ENCODE results near the gene CUBN.

CUBN gene

DNA sequence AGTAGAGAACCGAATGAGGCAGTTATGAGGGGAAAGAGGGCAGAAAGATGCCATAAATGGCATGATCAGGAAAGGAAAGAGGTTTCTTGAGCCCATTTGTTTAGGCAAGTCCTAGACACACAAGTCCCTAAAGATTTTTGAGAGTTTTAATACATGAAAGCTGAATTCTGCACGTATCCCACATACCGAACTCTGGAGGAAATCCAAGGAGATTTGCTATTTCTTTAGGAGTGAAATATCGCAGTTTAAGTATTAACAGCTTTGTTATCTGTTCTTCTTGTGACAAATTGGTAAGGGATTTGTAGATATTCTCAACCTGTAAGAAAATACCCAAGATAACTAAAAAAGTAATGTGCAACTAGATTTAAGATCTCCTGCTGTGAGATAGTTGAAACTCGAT, 23.7 kb upstream of the CUBN start:
- H3K36me3 Mint-ChIP-seq (ENCODE audit: low read depth): no peaks in the 10 kb centered on the region
- H3K27me3 Mint-ChIP-seq (ENCODE audit: low read depth): no peaks in the 10 kb centered on the region
- H3K27ac Mint-ChIP-seq: no peak overlapping the region
- no peaks in the 10 kb centered on the region for H3K9me3 Mint-ChIP-seq
- no peak overlapping the region for H3K4me3 Mint-ChIP-seq
- no peaks in the 10 kb centered on the region for H3K4me1 Mint-ChIP-seq (ENCODE audit: low read depth)
- DNase-seq (ENCODE audit: low spot score): no peak

DNA sequence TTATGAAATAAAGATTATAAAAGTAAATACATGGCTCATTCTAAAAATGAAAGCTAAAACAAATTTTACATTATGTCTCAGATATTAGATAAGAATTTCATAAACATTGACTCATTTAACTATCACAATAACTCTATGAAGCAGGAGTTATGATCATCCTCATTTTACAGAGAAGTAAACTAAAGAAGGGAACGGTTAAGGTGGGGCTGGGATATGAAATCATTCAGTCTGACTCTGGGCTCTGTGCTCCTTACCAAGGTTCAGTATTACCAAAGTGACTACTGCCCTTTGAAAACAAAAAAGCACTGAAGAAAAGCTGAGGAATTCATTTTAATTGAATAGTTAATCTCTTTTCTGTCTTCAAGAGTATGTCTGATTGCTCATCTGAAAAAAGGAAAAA, 22.1 kb upstream of the CUBN start:
- H3K4me1 Mint-ChIP-seq (ENCODE audit: low read depth): no peaks in the 10 kb centered on the region
- no peak for DNase-seq (ENCODE audit: low spot score)
- H3K27ac Mint-ChIP-seq: no peak overlapping the region
- no peaks in the 10 kb centered on the region for H3K27me3 Mint-ChIP-seq (ENCODE audit: low read depth)
- H3K9me3 Mint-ChIP-seq: no peaks in the 10 kb centered on the region
- no peak overlapping the region for H3K4me3 Mint-ChIP-seq
- no peaks in the 10 kb centered on the region for H3K36me3 Mint-ChIP-seq (ENCODE audit: low read depth)

GRCh38 chr10:17147884-17148489, 18.4 kb upstream of the CUBN start:
- no peaks in the 10 kb centered on the region for H3K9me3 Mint-ChIP-seq
- peaks cover 19% of the 10 kb centered on the region for H3K4me1 Mint-ChIP-seq (ENCODE audit: low read depth)
- no peaks in the 10 kb centered on the region for H3K36me3 Mint-ChIP-seq (ENCODE audit: low read depth)
- no peak for DNase-seq (ENCODE audit: low spot score)
- H3K27ac Mint-ChIP-seq: no peak overlapping the region
- H3K27me3 Mint-ChIP-seq (ENCODE audit: low read depth): no peaks in the 10 kb centered on the region
- no peak overlapping the region for H3K4me3 Mint-ChIP-seq

GRCh38 chr10:17146892-17147291, 17.3 kb upstream of the CUBN start:
- H3K36me3 Mint-ChIP-seq (ENCODE audit: low read depth): no peaks in the 10 kb centered on the region
- DNase-seq (ENCODE audit: low spot score): no peak
- H3K9me3 Mint-ChIP-seq: no peaks in the 10 kb centered on the region
- no peak overlapping the region for H3K27ac Mint-ChIP-seq
- H3K4me1 Mint-ChIP-seq (ENCODE audit: low read depth): peaks cover 24% of the 10 kb centered on the region
- no peaks in the 10 kb centered on the region for H3K27me3 Mint-ChIP-seq (ENCODE audit: low read depth)
- H3K4me3 Mint-ChIP-seq: no peak overlapping the region

- no peaks in the 10 kb centered on the region for H3K36me3 Mint-ChIP-seq (ENCODE audit: low read depth)
- H3K4me3 Mint-ChIP-seq: peak overlapping the region; percentile 29
- H3K9me3 Mint-ChIP-seq: no peaks in the 10 kb centered on the region
- peaks cover 33% of the 10 kb centered on the region for H3K4me1 Mint-ChIP-seq (ENCODE audit: low read depth)
- H3K27ac Mint-ChIP-seq: peak overlapping the region; percentile 42
- no peaks in the 10 kb centered on the region for H3K27me3 Mint-ChIP-seq (ENCODE audit: low read depth)
- no peak for DNase-seq (ENCODE audit: low spot score)
Measured at GRCh38 chr10:17145239-17145638, 15.6 kb upstream of the CUBN start.

DNA sequence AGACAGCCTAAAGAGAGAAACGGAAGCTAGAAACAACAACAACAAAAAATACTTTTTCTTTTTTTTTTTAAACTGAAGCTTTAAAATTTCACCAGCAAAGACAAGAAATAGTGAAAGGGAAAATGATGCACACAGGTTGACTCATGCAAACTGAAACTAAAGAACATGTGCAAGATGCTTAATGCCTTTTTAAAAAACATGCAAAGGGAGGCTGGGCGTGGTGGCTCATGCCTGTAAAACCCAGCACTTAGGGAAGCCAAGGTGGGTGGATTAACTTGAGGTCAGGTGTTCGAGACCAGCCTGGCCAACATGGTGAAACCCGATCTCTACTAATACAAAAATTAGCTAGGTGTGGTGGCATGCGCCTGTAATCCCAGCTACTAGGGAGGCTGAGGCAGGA, 15.1 kb upstream of the CUBN start:
- H3K9me3 Mint-ChIP-seq: no peaks in the 10 kb centered on the region
- peak; percentile 65 for DNase-seq (ENCODE audit: low spot score)

DNA sequence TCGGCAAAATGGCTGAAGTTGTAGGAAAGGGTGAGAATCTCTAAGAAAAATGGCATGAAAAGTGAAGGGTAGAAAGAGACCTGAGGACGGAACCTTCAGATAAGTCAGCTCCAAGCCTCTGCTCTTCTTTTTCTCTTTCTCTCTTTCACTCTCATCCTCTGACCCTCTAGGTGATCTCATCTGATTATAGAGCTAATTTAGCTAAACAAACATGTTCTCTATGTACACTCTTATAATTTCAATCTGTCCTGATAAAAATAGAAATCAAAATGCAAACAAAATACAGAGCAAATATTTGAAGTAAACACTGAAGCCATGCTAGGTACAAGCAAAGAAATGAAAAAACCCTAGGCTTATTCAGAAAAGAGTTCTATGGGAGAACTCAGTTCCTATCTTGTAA, 14.4 kb upstream of the CUBN start:
- no peaks in the 10 kb centered on the region for H3K36me3 Mint-ChIP-seq (ENCODE audit: low read depth)
- H3K9me3 Mint-ChIP-seq: no peaks in the 10 kb centered on the region
- peaks cover 6% of the 10 kb centered on the region for H3K27me3 Mint-ChIP-seq (ENCODE audit: low read depth)
- H3K27ac Mint-ChIP-seq: no peak overlapping the region
- no peak for DNase-seq (ENCODE audit: low spot score)
- no peak overlapping the region for H3K4me3 Mint-ChIP-seq
- peaks cover 33% of the 10 kb centered on the region for H3K4me1 Mint-ChIP-seq (ENCODE audit: low read depth)

More for the DNA sequence above, 15.1 kb upstream of the CUBN start:
- no peaks in the 10 kb centered on the region for H3K36me3 Mint-ChIP-seq (ENCODE audit: low read depth)
- peak overlapping the region; percentile 42 for H3K27ac Mint-ChIP-seq
- H3K4me3 Mint-ChIP-seq: peak overlapping the region; percentile 29
- H3K27me3 Mint-ChIP-seq (ENCODE audit: low read depth): no peaks in the 10 kb centered on the region
- H3K4me1 Mint-ChIP-seq (ENCODE audit: low read depth): peaks cover 33% of the 10 kb centered on the region

DNA sequence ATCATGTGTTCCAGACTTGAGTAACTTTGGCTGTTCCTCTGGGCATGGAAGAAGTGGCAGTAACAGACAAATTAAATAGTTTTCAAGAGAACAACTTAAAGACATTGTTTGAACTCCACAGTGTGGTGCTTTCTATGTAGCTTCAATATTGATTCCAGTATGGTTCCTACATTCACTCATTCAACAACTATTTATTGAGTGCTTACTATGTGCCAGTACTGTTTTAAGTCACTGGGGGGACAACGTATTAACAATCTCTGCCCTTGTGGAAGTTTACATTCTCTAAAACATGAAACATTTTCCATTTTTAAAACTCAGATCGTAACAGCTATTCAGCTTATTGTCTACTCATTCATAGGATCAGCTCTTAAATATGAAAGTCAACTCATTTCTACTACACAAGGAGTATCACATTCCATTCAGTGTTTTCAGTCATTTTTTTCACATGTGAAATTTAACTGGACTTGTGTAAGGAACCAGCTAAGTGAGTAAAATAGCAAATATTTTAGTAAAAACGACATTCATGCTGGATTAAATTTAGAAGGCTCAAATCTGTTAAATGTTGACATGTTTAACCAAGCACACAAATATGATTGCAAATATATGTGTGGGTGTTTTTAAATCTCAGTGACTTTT, 13.6 kb upstream of the CUBN start:
- H3K27me3 Mint-ChIP-seq (ENCODE audit: low read depth): peaks cover 7% of the 10 kb centered on the region
- no peaks in the 10 kb centered on the region for H3K36me3 Mint-ChIP-seq (ENCODE audit: low read depth)
- peaks cover 33% of the 10 kb centered on the region for H3K4me1 Mint-ChIP-seq (ENCODE audit: low read depth)
- no peaks in the 10 kb centered on the region for H3K9me3 Mint-ChIP-seq
- DNase-seq (ENCODE audit: low spot score): no peak
- H3K4me3 Mint-ChIP-seq: no peak overlapping the region
- H3K27ac Mint-ChIP-seq: no peak overlapping the region

DNA sequence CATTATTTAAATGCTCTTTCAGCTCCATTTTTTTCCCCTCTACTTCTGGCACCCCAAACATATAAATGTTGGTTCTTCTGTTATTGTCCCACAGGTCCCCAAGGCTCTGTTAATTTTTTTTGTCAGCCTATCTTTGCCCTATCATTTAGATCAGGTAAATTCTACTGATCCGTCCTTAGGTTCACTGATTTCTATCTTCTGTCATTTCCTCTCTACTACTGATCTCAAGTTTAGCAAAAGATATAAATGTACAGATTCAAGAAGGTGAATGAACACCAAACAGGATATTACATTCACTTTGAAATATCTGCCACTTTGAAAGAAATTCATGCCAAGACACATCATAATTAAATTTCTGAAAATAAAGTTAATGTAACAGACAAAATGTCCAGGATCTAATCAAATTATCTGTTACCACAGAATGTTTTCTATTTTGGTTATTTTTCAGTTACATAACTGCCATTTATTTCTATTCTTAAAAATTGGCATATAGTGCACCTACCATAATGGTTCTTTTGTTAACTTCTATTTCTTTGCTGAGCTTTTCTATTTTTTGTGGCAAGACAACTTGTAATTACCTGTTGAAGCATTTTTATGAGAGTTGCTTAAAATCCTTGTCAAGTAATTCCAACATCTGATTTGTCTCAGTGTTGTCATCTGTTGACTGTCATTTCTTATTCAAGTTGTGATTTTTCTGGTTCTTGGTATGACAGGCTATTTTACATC, 12.1 kb upstream of the CUBN start:
- Mint-ChIP-seq H3K27ac (no peak overlapping the region), H3K27me3 (ENCODE audit: low read depth) (peaks cover 8% of the 10 kb centered on the region), H3K4me3 (peak overlapping the region; percentile 38), H3K36me3 (ENCODE audit: low read depth) (no peaks in the 10 kb centered on the region), H3K4me1 (ENCODE audit: low read depth) (peaks cover 33% of the 10 kb centered on the region), H3K9me3 (no peaks in the 10 kb centered on the region)
- no peak for DNase-seq (ENCODE audit: low spot score)

GRCh38 chr10:17140386-17140761, 10.8 kb upstream of the CUBN start:
- Mint-ChIP-seq H3K27me3 (ENCODE audit: low read depth) (peaks cover 12% of the 10 kb centered on the region), H3K36me3 (ENCODE audit: low read depth) (no peaks in the 10 kb centered on the region), H3K9me3 (no peaks in the 10 kb centered on the region), H3K27ac (no peak overlapping the region), H3K4me1 (ENCODE audit: low read depth) (peaks cover 31% of the 10 kb centered on the region), H3K4me3 (no peak overlapping the region)
- DNase-seq (ENCODE audit: low spot score): no peak

DNA sequence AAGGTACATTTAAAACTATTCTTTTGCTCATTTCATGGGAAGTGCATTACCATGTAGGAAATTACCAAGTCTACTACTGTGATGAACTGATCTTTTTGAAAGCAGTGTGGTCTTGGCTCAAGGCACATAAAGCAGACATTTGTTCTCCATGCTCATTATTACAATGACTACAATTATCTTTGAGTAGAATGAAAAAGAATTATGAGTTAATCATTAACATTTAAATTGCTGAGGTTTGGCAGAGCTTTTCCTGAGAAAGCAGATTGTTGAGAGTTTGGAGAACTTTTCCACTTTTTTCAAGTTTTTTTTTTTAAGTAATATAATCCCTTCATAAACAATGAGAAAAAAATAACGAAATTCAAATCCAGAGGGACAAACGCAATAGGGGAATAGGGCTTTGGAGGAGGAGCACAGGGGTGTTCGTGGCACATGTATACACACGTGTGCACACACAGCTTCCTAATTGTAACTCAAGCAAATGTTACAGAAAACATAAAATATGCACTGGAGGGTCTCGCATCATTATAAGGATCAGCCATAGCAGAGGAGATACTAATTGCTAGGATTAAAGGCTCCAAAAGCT, 8.9 kb upstream of the CUBN start:
- H3K27ac Mint-ChIP-seq: no peak overlapping the region
- no peak for DNase-seq (ENCODE audit: low spot score)
- no peaks in the 10 kb centered on the region for H3K9me3 Mint-ChIP-seq
- H3K4me3 Mint-ChIP-seq: no peak overlapping the region
- H3K4me1 Mint-ChIP-seq (ENCODE audit: low read depth): peaks cover 15% of the 10 kb centered on the region
- H3K36me3 Mint-ChIP-seq (ENCODE audit: low read depth): no peaks in the 10 kb centered on the region
- H3K27me3 Mint-ChIP-seq (ENCODE audit: low read depth): peaks cover 17% of the 10 kb centered on the region

DNA sequence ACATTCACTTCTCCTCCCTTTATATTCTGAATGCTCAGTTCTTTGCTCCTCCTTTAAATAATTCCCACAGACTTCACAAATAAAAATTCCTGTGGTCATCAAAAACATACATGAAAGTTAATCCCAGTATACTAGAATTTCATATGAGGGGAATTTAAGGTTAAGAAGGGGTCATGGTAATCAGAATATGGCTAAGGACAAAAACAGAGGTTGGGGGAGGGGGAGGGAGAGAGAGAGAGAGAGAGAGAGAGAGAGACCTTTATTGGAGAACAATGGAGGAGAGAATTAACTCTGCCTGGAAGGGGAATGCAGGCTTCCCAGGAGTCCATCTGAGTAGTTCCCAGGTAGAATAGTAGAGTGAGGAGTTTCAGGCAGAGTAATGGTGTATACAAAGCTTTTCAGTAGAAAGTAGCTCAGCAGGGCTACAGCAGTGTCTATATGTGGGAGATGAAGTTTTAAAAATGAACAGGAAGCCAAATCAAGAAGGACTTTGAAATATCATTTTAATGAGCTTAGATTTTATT, 5.2 kb upstream of the CUBN start:
- DNase-seq (ENCODE audit: low spot score): no peak
- peaks cover 2% of the 10 kb centered on the region for H3K4me1 Mint-ChIP-seq (ENCODE audit: low read depth)
- no peak overlapping the region for H3K27ac Mint-ChIP-seq
- no peaks in the 10 kb centered on the region for H3K9me3 Mint-ChIP-seq
- H3K4me3 Mint-ChIP-seq: no peak overlapping the region
- H3K27me3 Mint-ChIP-seq (ENCODE audit: low read depth): peaks cover 31% of the 10 kb centered on the region
- no peaks in the 10 kb centered on the region for H3K36me3 Mint-ChIP-seq (ENCODE audit: low read depth)

- H3K4me3 Mint-ChIP-seq: no peak overlapping the region
- no peak overlapping the region for H3K27ac Mint-ChIP-seq
- no peaks in the 10 kb centered on the region for H3K9me3 Mint-ChIP-seq
- DNase-seq (ENCODE audit: low spot score): no peak
- H3K4me1 Mint-ChIP-seq (ENCODE audit: low read depth): peaks cover 2% of the 10 kb centered on the region
- H3K27me3 Mint-ChIP-seq (ENCODE audit: low read depth): peaks cover 32% of the 10 kb centered on the region
- no peaks in the 10 kb centered on the region for H3K36me3 Mint-ChIP-seq (ENCODE audit: low read depth)
Measured at GRCh38 chr10:17134282-17134681, 4.7 kb upstream of the CUBN start.

DNA sequence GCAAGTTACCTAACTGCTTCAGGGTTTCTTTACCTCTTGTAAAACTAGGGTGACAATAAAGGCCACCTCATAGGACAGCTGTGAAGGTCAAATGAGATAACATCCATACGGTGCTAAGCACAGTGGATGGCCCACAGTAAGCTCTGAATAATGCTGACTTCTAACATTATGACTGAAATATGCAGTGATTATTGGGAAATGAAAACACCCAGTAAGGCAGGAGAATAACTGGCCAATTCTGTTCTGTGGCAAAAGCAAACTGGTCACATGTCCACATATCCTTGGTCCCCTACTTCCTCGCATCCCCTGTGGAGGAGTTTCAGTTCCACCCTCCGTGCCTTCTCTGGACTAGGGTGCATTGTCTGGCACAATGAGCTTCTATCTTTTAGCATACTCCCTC, 1.4 kb downstream of the CUBN start:
- Mint-ChIP-seq H3K4me3 (no peak overlapping the region), H3K9me3 (no peaks in the 10 kb centered on the region), H3K4me1 (ENCODE audit: low read depth) (peaks cover 5% of the 10 kb centered on the region), H3K27ac (no peak overlapping the region), H3K36me3 (ENCODE audit: low read depth) (no peaks in the 10 kb centered on the region), H3K27me3 (ENCODE audit: low read depth) (peaks cover 25% of the 10 kb centered on the region)
- no peak for DNase-seq (ENCODE audit: low spot score)

Data from T-helper 2 cell treated with Interferon-gamma antibody and Interleukin-4, amounts not matched to agents 5 μg/mL and 100 μg/mL, for 36 hours (primary cell).